ENCODE data around the gene TBC1D21. TPM values are rescaled to one million over a fixed set of nuclear protein-coding genes. Genes with fewer than 3 reads are reported as not detected.

TBC1D21 gene
- total and polyA plus RNA-seq, 2 of the 4 experiments (the other 2 are of a cell fraction) = not detected

- H3K56ac ChIP-seq (ENCODE audit: extremely low read depth, insufficient read depth, low read length) = no peak overlapping the region
- no peak overlapping the region for H3K14ac ChIP-seq (replicated peaks; ENCODE audit: low read depth, low read length)
- H2BK5ac ChIP-seq (ENCODE audit: low read depth, low read length, poor library complexity, severe bottlenecking) = no peak overlapping the region
- no peak overlapping the region for H2BK15ac ChIP-seq (ENCODE audit: low read depth, low read length)
- H3K18ac ChIP-seq (ENCODE audit: low read depth, low read length) = no peak overlapping the region
- H3K27me3 ChIP-seq (ENCODE audit: control insufficient read depth, insufficient read depth, low read length) = peaks cover 53% of the 10 kb centered on the region
- no peak overlapping the region for H4K91ac ChIP-seq (ENCODE audit: insufficient read depth, low read depth, low read length)
- DNase-seq (peak; percentile 68), ATAC-seq (ENCODE audit: low read depth) (0 out of 2 replicates have a peak, but pooled peaks have one; percentile 27)
- no peak overlapping the region for H2AK9ac ChIP-seq (replicated peaks; ENCODE audit: low read depth, low read length, poor library complexity)
- no peak overlapping the region for H3K4me2 ChIP-seq (ENCODE audit: low read depth, low read length)
- POLR2A ChIA-PET (ENCODE audit: unreplicated experiment) = no interaction called here
- no peak overlapping the region for H3K9ac ChIP-seq (ENCODE audit: low read depth, low read length)
- 0 out of 2 replicates have a peak, but pooled peaks cover 4% of the 10 kb centered on the region for H4K20me1 ChIP-seq (ENCODE audit: insufficient read depth, low read length)
- no peak overlapping the region for H4K5ac ChIP-seq (ENCODE audit: low read depth, low read length)
- H2AFZ ChIP-seq (replicated peaks; ENCODE audit: low read length, poor library complexity) = no peak overlapping the region
- no peaks in the 10 kb centered on the region; the same call in 1 of the 2 replicates for H3K9me3 ChIP-seq (ENCODE audit: control insufficient read depth, insufficient read depth, low read length)
- CTCF ChIA-PET = interaction anchor here (0.6 to 1.7 kb wide), 8 partner anchors 14 to 62 kb away, joined by 3 to 6 read pairs (median 4); no protein-coding TSS in a partner anchor
- BruUV-seq (replicated peaks) = no TSS peak
- no peaks in the 10 kb centered on the region for H3K9me1 ChIP-seq (ENCODE audit: insufficient read depth, low read length)
- intact Hi-C loops (cut with micrococcal nuclease) = loop anchor here (1.0 to 2.0 kb wide), 3 partner anchors 34 to 91 kb away; no protein-coding TSS in a partner anchor
- H3K23ac ChIP-seq (ENCODE audit: low read depth, low read length) = no peak overlapping the region
- H4K8ac ChIP-seq (ENCODE audit: low read depth in 2 of 2, low read length in 2 of 2) = no peak overlapping the region
- no peak overlapping the region for H2AK5ac ChIP-seq (ENCODE audit: low read depth, low read length)
- no CpG with 5 or more reads among the region's 6 CpGs for WGBS, 2 experiments (ENCODE audit: extremely low coverage in 2 of 2, insufficient read length in 1 of 2)
- dilution Hi-C loops (cut with HindIII; ENCODE audit: low sequenced_read_pairs, unreplicated experiment) = no loop called here
- H3K79me1 ChIP-seq (ENCODE audit: low read depth in 1 of 2, low read length in 2 of 2) = no peaks in the 10 kb centered on the region
- H3K36me3 ChIP-seq (ENCODE audit: control insufficient read depth, insufficient read depth, low read length) = no peaks in the 10 kb centered on the region
- H3K4me3 ChIP-seq (ENCODE audit: insufficient read depth, low read depth, low read length) = no peak overlapping the region
- in situ Hi-C loops (cut with MboI; ENCODE audit: low sequenced_read_pairs) = loop anchor here (5.0 kb wide), 1 partner anchor 33 kb away; no protein-coding TSS in a partner anchor
- H3K4ac ChIP-seq (ENCODE audit: low read depth, low read length) = no peak overlapping the region
- peak; percentile 75 for TF ChIP-seq RAD21 (IDR thresholded peaks at IDR 0.05; ENCODE audit: low read length)
- peak; percentile 78 for TF ChIP-seq CTCF (conservative IDR thresholded peaks at IDR 0.05; ENCODE audit: low read depth, low read length)
- peak; percentile 84 for TF ChIP-seq SMC3 (IDR thresholded peaks at IDR 0.05; ENCODE audit: low read depth, low read length)
- no peak for TF ChIP-seq CHD1 (IDR thresholded peaks at IDR 0.05; ENCODE audit: low read depth, low read length)
- TF ChIP-seq RFX5 (IDR thresholded peaks at IDR 0.05; ENCODE audit: low read depth, low read length) = no peak
- TF ChIP-seq NFE2L2 (IDR thresholded peaks at IDR 0.05; ENCODE audit: low read depth, low read length) = no peak
- no peak for TF ChIP-seq RCOR1 (IDR thresholded peaks at IDR 0.05; ENCODE audit: insufficient replicate concordance, low read length)
- no peak for TF ChIP-seq MAFK (IDR thresholded peaks at IDR 0.05; ENCODE audit: low read depth, low read length)
- no peak for TF ChIP-seq USF2 (IDR thresholded peaks at IDR 0.05; ENCODE audit: low read depth, low read length)
- H2BK20ac ChIP-seq (ENCODE audit: low read depth, low read length) = no peak overlapping the region
- no peaks in the 10 kb centered on the region for H3K4me1 ChIP-seq (ENCODE audit: control insufficient read depth, insufficient read depth, low read length)
- no peak overlapping the region for H2BK120ac ChIP-seq (ENCODE audit: low read depth, low read length)
- H3K27ac ChIP-seq (ENCODE audit: insufficient read depth, low read length) = no peak overlapping the region
Measured at GRCh38 chr15:73873889-73874511, 636 bp downstream of the TBC1D21 start.

All from IMR-90 (cell line).